ENCODE results near the gene CSNK1D. TPM values are rescaled to one million over a fixed set of nuclear protein-coding genes. Genes with fewer than 3 reads are reported as not detected.

Gene CSNK1D
- total and polyA plus RNA-seq, 10 of the 15 experiments (the other 5 are each of a cell fraction or from before 2014, with no cell fraction given), result 5.7 to 105 (median 58.1) TPM

DNA sequence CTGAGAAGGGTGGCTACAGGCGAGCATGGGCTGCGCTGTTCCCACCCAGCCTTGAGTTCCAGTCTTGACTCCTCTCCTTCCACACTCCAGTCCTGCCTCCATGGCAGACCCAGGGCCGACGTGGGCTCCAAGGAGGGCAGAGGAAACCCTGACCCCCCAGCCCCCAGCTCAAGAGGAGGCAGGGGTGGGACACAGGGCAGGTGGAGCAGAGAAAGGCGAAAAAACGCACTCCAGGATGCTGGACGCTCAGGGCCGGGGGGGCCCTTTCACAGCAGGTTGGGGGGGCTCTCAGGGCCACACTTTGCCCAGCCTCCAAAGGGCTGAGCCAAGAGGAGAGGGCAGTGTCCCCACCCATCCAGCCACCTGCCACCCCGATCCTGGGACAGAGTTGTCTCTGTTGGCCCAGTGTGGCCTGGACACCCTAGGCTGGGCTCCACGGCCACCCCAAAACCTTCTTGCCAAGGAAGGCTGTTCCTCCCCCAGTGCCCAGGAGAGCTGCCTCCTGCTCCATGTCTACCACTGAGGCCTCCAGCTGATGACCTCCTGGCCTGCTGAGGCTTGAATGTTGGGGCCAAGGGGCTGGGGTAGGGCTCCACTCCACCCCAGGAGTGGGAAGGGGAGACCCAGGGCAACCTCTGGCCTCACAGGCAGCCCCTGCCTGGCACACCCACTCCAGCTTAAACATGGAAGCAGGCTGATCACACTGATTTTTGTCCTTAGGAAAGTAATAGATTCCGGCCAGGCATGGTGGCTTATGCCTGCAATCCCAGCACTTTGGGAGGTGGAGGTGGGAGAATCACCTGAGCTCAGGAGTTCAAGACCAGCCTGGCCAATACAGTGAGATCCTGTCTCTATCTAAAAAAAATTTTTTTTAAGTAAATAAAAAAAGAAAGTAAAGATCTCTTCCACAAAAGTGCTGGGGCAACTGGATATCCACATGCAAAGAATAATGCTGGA, 53.5 kb downstream of the CSNK1D start:
- no TSS peak for BruUV-seq (replicated peaks)
- no peak overlapping the region for H3K9ac ChIP-seq (ENCODE audit: control insufficient read depth, insufficient read depth, low read length)
- H3K4me2 ChIP-seq (ENCODE audit: control insufficient read depth, insufficient read depth), result no peak overlapping the region
- POLR2A ChIA-PET, result interaction anchor here (0.8 to 1.9 kb wide), 4 partner anchors 9 to 77 kb away, joined by 3 to 5 read pairs (median 3); partner anchors contain the start of gene SLC16A3
- no peak for DNase-seq (ENCODE audit: low read depth, low spot score)
- CTCF ChIA-PET, result interaction anchor here (1.7 to 2.0 kb wide), 2 partner anchors 14 kb away, joined by 4 to 7 read pairs; no protein-coding TSS in a partner anchor
- H3K79me2 ChIP-seq (ENCODE audit: control insufficient read depth, insufficient read depth, low read length), result no peaks in the 10 kb centered on the region
- no peak overlapping the region for H3K4me3 ChIP-seq
- no peaks in the 10 kb centered on the region for H3K36me3 ChIP-seq (ENCODE audit: control insufficient read depth in 2 of 2, insufficient read depth in 2 of 2, low read length in 1 of 2)
- SMC1A ChIA-PET (ENCODE audit: uncharacterized antibody, unreplicated experiment), result interaction anchor here (1.1 kb wide), 1 partner anchor 96 kb away, joined by 3 read pairs; no protein-coding TSS in a partner anchor
- TF ChIP-seq ZSCAN29 (IDR thresholded peaks at IDR 0.05), result no peak
- no peak for TF ChIP-seq CHD4 (IDR thresholded peaks at IDR 0.05)
- no peak for TF ChIP-seq SMC3 (IDR thresholded peaks at IDR 0.05; ENCODE audit: borderline replicate concordance, low read length)
- TF ChIP-seq RAD51 (IDR thresholded peaks at IDR 0.05), result no peak
- TF ChIP-seq, protein P1, sequence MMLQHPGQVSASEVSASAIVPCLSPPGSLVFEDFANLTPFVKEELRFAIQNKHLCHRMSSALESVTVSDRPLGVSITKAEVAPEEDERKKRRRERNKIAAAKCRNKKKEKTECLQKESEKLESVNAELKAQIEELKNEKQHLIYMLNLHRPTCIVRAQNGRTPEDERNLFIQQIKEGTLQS (IDR thresholded peaks at IDR 0.05; ENCODE audit: borderline replicate concordance, extremely low read depth, low read depth, low read length), result no peak
- no peak for TF ChIP-seq MEF2A (IDR thresholded peaks at IDR 0.05; ENCODE audit: insufficient read depth, low read depth, low read length)
- TF ChIP-seq FOS (IDR thresholded peaks at IDR 0.05; ENCODE audit: borderline replicate concordance, extremely low read depth, insufficient read length), result no peak
- TF ChIP-seq CREB1 (IDR thresholded peaks at IDR 0.05; ENCODE audit: low read depth), result no peak
- no peak for TF ChIP-seq TARDBP (IDR thresholded peaks at IDR 0.05; ENCODE audit: borderline replicate concordance)
- no peak for TF ChIP-seq LARP7 (IDR thresholded peaks at IDR 0.05)
- no peak for TF ChIP-seq JUND (IDR thresholded peaks at IDR 0.05; ENCODE audit: low read depth, low read length)
- TF ChIP-seq YY1 (IDR thresholded peaks at IDR 0.05; ENCODE audit: low read depth, low read length), result no peak
- TF ChIP-seq GATAD2B (conservative IDR thresholded peaks at IDR 0.05; ENCODE audit: low read depth), result no peak
- no peak for TF ChIP-seq BRCA1 (IDR thresholded peaks at IDR 0.05; ENCODE audit: low read depth, low read length)
- TF ChIP-seq SKIL (IDR thresholded peaks at IDR 0.05; ENCODE audit: low read depth, poor library complexity, severe bottlenecking), result no peak
- no peak for TF ChIP-seq MTA3 (IDR thresholded peaks at IDR 0.05; ENCODE audit: borderline replicate concordance, low read length)
- ATAC-seq, result no peak
- H3K4me1 ChIP-seq (ENCODE audit: control insufficient read depth, insufficient read depth, low read length), result peaks cover 19% of the 10 kb centered on the region
- intact Hi-C loops (cut with micrococcal nuclease; ENCODE audit: unreplicated experiment), result no loop called here
- no peaks in the 10 kb centered on the region; the same call in 2 of the 3 replicates for H3K9me3 ChIP-seq (replicated peaks; ENCODE audit: control insufficient read depth, insufficient read depth, low read length)
- no peak for FAIRE-seq
- no peak overlapping the region for H2AFZ ChIP-seq (ENCODE audit: control insufficient read depth, low read depth, low read length)
- H3K27me3 ChIP-seq (replicated peaks in 1 of 2; ENCODE audit: control insufficient read depth in 2 of 2, insufficient read depth in 2 of 2, low read length in 1 of 2), result no peaks in the 10 kb centered on the region; a peak in 1 of 4 replicates
- 46% methylated on average over 11 of the region's 11 CpGs for WGBS (ENCODE audit: insufficient coverage, insufficient replicate concordance, low lambda C conversion rate, missing lambda C conversion rate)
- H4K20me1 ChIP-seq (ENCODE audit: control insufficient read depth, insufficient read depth), result no peaks in the 10 kb centered on the region
- no peak overlapping the region for H3K27ac ChIP-seq (ENCODE audit: control insufficient read depth, insufficient read depth)
- in situ Hi-C loops (cut with MboI), result no loop called here
- RAD21 ChIA-PET (ENCODE audit: unreplicated experiment), result no interaction called here

Measured in GM12878 (cell line).